ENCODE data around the gene LCE1A.

Gene LCE1A

GRCh38 chr1:152870831-152871730, 43.8 kb downstream of the LCE1A start:
- no peak for DNase-seq (ENCODE audit: low read depth in 2 of 2)

GRCh38 chr1:152871731-152872126, 44.5 kb downstream of the LCE1A start:
- no peak for DNase-seq (ENCODE audit: low read depth in 2 of 2)

- DNase-seq (ENCODE audit: low read depth in 2 of 2): no peak
Observed at GRCh38 chr1:152873495-152873894, 46.2 kb downstream of the LCE1A start.

- DNase-seq (ENCODE audit: low read depth in 2 of 2): no peak
Observed at GRCh38 chr1:152876827-152877226, 49.6 kb downstream of the LCE1A start.
